Activated CD4-positive, alpha-beta T cell treated with anti-CD3 and anti-CD28 coated beads for 24 hours (primary cell): Measurements from ENCODE around the gene SVEP1.

Experiments
- DNase-seq, 2 donors: peaks; one replicate each; pipeline ENCODE4 v3.0.0-alpha.2; 2020; ENCODE audit warnings: low read depth in 2 of 2

Gene SVEP1

GRCh38 chr9:110319781-110320492, 259.6 kb downstream of the SVEP1 start:
- DNase-seq = no peak

- no peak for DNase-seq
Measured at GRCh38 chr9:110317911-110318310, 261.6 kb downstream of the SVEP1 start.

GRCh38 chr9:110316261-110317075, 263.1 kb downstream of the SVEP1 start:
- DNase-seq = no peak
